SKM-1 (cell line): ENCODE data around the gene GRK6.

Source experiments
- DNase-seq: peaks from one replicate; lab custom pipeline; 2025; ENCODE audit not compliant: unreplicated experiment; lab: John Stamatoyannopoulos, UW

Gene GRK6

GRCh38 chr5:177425801-177426565 is 493 bp upstream of the GRK6 start:
- DNase-seq, result peak; percentile 99

DNA sequence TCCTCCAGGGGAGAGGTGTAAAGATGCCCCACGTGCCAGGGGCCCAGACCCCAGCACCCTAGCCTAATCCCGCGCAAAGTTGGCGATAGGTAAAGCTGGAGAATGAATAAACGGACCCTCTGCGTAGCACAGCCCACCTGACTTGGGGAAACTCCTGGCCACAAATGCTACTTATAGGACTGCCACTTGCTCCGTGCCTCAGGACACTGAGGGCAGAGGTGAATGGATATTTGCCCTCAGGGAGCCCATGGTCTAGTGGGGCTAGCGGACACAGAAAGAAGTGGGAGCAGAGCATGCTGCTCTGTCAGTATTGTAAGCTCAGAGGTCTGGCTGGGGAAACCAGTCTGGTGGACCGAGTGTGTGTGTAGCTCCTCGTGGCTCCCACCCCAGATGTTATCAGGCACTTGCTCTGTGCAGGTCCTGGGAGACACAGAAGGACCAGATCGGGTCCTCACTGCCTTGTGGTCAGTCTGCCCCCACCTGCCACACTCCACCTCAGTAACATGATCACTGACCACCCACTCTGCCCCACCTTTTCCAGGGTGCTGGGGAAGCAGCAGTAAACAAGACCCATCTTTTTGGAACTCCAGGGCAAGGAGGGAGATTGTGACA is 841 bp downstream of the GRK6 start:
- no peak for DNase-seq

DNA sequence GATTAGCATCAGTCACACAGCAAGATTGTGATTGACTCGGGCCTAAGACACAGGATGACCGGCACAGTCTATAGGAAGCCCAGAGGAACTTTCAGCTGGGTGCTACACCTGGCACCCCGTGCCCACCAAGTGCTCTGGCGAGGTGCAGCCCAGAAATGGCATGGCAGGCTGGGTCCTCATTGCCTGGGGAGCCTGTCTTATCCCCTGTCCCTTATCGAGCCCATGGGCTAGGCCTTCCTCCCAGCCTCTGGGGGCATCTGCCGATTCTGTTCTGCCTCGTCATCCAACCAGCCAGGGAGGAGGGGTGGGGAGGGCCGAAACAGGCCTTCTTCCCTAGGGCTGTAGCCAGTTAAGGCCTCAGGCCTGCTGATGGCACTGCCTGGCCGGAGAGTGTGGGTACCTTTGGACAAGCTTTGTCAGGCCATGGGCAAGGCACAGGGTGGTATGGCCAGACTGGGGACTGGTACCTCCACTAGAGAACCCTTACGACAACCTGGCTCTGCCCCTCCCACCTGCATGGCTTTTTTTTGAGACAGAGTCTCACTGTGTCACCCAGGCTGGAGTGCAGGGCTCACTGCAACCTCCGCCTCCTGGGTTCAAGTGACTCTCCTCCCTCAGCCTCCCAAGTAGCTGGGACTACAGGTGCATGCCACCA is 1.6 kb downstream of the GRK6 start:
- DNase-seq, result no peak

DNA sequence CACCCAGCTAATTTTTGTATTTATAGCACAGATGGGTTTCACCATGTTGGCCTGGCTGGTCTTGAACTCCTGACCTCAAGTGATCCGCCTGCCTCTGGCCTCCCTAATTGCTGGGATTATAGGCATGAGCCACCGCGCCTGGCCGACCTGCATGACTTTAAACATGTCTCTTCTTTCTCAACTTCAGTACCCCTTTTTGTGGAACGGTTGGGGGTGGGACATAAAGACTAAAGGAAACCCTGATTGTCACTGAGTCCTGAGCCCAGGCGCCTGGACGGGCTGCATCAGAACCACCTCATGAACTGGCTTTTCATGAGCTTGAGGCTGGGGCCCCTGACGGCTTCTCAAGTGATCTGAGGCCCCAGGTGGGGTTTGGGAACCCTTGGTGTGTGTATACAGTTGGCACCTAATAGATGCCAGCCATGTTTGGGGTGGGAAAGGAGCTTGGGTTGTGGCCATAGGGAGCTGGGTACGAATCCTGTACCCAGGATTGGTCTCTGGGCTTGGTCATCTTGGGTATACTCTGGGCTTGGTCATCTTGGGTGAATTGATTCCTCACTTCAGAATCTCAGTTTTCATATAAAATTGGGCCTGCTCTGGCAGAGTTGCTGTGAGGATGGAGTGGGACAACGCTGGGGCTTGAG is 2.2 kb downstream of the GRK6 start:
- no peak for DNase-seq

DNA sequence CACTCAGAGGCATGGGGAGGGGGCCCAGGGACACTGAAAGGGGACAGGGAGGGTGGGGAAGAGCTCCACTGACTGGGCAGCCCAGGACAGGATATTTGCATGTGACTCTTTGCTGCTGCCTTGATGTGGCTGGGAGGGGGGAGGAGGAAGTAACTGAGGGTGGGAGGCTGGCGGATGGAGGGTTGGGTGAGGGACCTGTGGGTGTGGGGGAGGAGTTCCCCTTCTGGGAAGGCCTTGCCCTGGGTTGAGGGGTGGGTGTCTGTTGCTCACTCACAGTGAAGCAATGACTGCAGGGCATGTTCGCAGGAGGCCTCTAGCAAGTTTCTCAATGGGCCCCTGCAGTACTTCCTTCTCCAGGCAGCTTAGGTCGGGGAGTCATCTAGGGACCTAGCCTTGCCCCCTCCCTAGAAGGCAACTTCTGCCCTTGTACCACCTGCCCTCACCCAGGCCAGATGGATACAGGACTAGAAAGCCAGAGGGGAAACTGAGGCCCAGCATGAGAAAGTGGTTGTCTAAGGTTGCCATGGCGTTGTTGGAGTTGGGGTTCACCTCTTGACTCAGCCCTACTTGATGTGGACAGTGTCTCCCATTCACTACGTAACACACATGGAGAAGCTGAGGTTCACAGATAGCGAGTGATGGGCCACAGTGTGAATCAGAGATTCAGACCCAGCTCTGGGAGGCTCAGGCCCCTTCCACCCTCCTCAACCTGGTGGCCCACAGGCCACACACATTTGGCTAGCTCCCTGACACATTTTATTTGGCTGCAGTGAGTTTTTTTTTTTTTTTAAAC is 3.0 kb downstream of the GRK6 start:
- DNase-seq, result peak; percentile 98

DNA sequence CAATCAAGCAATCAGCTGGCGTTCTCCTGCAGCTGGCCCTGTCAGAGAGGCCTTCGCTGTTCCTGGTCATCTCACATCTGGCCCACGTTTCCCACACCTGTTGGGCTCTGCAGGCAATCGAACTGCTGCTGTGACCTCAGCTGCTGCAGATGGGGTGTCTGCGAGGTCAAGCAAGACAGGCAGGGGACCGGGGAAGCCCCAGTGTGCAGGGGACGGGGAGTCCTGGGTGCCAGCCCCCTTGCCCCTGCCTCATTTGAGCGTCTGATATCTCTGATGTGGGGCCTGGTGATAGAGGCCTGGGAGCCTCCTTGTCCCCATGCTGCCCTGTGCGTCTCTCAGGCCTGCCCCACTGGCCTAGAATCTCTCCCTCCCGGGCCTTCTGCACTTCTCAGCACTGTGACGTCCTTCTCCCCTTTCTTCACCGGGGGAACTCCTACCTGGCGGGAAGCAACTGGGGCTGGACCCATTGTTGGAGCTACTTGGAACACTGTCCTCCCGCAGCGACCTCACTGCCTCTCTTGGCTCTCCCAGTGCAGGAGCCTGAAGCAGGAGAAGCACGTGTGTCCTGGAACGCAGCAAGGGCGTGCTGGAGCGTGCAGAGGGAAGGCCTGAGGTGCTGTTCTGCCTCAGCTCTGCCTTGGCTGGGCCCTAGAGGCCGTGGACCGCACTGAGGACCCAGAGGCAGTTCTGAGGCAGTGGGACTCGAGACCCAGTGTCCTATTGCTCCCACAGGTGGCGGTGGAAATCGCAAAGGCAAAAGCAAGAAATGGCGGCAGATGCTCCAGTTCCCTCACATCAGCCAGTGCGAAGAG is 3.9 kb downstream of the GRK6 start:
- no peak for DNase-seq

GRCh38 chr5:177430972-177431316 is 4.5 kb downstream of the GRK6 start:
- no peak for DNase-seq

DNA sequence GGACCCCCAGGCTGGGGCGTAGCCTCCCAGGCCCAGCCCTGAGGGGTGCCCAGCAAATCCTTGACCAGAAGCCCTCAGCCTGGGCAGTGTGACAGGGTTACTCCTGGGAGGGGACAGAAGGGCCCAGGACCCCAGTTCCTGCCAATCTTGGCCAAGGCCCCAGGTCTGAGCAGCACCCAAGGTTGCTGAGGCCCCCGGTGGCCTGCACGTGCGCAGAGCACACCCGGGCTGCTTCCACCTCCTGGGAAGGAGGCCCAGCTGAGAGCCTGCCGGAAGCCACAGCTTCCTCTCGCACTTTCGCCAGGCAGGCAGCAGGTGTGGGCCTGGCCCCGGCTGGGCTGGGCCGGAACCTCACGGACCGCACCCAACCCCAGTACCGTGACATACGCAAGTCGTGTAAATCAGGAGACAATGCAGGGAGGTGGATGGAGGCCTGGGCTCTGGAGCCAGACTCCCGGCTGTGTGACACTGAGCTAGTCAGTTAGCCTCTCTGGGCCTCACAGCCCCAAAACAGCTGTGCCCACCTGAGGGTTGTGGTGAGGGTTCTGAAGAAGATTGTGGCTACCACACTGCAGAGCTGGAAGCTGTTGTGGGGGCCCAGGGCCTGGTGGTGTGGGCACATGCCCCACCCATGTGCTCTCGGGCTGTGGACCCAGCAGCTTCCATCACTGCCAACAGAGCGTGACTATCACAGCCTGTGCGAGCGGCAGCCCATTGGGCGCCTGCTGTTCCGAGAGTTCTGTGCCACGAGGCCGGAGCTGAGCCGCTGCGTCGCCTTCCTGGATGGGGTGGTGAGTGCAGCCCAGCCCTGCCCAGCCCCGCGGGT is 5.1 kb downstream of the GRK6 start:
- no peak for DNase-seq

GRCh38 chr5:177432143-177432838 is 5.8 kb downstream of the GRK6 start:
- DNase-seq, result no peak

DNA sequence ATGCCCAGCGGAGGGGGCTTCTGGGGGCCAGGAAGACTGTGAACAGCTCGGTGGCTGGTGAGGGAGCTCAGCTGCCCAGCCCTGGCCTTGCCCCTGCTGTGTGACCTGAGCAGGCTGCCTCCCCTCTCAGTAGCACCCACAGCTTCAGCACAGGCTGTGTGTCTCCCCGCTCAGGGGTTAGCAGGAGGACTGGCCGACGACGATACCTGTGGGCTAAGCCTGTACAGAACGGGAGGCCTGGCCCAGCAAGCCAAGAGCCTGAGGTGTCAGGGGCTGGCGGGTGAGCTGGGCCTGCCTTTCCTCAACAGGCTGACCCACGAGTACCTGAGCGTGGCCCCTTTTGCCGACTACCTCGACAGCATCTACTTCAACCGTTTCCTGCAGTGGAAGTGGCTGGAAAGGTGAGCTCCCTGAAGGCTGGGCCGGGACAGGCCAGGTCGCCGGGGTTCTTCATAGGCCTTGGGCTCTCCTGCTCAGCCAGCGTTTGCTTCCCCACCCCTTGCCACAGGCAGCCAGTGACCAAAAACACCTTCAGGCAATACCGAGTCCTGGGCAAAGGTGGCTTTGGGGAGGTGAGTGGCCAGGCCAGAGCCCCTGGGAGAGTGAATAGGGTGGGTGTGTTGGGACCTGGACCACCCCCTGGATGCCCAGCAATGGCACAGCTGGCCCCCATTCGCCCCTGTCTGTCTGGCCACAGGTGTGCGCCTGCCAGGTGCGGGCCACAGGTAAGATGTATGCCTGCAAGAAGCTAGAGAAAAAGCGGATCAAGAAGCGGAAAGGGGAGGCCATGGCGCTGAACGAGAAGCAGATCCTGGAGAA is 6.6 kb downstream of the GRK6 start:
- DNase-seq, result no peak

DNA sequence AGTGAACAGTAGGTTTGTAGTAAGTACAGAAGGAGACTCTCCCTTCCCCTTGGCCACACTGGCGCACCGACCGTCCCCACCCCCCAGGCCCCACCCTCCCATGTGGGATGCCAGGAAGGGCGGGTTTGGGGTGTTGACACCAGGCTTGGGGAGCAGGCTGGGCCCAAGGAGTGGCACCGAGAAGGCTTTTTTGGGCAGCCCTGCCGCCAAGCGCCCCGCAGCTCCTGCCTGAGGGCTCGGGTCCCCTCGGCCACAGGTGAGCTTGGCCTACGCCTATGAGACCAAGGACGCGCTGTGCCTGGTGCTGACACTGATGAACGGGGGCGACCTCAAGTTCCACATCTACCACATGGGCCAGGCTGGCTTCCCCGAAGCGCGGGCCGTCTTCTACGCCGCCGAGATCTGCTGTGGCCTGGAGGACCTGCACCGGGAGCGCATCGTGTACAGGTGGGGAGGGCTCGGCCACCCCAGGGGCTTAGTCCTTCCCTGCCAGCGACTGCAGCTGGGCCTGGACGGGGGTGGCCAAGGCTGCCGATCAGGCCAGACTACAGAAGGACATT is 7.3 kb downstream of the GRK6 start:
- DNase-seq, result no peak

GRCh38 chr5:177434437-177434836 is 8.0 kb downstream of the GRK6 start:
- DNase-seq, result no peak

DNA sequence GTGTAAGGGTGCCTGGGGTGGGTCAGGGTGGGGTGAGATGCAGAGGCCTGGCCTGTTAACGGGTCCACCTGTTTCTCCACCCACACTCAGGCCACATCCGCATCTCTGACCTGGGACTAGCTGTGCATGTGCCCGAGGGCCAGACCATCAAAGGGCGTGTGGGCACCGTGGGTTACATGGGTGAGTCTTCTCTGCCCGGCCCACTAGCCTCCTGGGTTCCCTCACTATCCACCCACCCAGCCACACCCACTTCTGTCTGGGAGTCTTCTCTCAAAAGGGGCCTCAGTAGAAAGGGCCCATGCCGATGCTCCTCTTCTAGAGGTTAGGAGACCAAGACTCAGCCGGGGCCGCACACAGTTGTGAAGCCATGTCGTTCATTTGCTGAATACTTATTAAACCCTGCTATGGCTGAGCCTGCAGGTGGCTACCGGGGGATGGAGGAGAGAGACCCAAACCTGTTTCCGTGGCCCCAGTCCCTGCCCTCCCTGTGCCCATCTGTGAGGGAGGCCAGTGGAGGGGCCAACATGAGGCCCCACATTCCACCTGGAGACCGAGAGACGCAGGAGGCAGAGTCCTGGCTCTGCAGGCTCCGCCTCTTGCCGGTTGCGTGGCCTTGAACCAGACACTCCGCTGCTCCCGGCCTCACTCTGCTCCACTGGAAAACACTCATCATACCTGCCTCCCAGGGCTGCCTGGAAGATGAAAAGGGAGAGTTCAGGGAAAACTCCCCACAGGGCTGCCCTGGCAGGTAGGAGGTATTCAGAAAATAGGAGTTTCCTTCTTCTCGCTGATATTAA is 8.7 kb downstream of the GRK6 start:
- no peak for DNase-seq

DNA sequence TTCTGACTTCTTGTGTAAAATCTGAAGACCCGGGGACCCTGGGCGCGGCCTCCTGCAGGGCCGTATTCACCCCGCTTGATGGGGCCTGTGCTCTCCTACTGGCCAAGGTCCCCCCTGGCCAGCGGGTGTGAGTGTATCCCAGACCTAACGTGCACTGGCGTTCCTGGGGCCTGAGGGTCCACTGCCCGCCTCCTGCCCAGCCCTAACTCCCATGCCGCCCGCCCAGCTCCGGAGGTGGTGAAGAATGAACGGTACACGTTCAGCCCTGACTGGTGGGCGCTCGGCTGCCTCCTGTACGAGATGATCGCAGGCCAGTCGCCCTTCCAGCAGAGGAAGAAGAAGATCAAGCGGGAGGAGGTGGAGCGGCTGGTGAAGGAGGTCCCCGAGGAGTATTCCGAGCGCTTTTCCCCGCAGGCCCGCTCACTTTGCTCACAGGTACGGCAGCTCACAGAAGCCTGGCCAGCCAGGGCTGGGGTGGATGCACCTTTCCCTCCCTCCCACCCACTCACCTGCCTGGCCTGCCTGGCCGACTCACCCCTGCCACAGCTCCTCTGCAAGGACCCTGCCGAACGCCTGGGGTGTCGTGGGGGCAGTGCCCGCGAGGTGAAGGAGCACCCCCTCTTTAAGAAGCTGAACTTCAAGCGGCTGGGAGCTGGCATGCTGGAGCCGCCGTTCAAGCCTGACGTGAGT is 9.5 kb downstream of the GRK6 start:
- DNase-seq, result no peak

- DNase-seq, result no peak
Measured at GRCh38 chr5:177437623-177438022, 11.1 kb downstream of the GRK6 start.

- DNase-seq, result no peak
Measured at GRCh38 chr5:177438468-177438867, 12.0 kb downstream of the GRK6 start.
